Measurements from ENCODE around the gene ZNHIT2.

The ZNHIT2 gene

GRCh38 chr11:65095427-65095826 is 22.1 kb downstream of the ZNHIT2 start:
- no peak overlapping the region for H3K27ac ChIP-seq (ENCODE audit: low read depth, low read length)
- peak overlapping the region; percentile 79 for H3K4me3 ChIP-seq (ENCODE audit: low read length)
- peaks cover 2% of the 10 kb centered on the region; the same call in 1 of the 2 replicates for H4K20me1 ChIP-seq (ENCODE audit: control insufficient read depth, insufficient read depth, low read depth, low read length)
- peaks cover 31% of the 10 kb centered on the region for H3K79me2 ChIP-seq (ENCODE audit: control insufficient read depth, low read length)
- H3K4me2 ChIP-seq (ENCODE audit: low read length): peak overlapping the region; percentile 69
- no peaks in the 10 kb centered on the region for H3K27me3 ChIP-seq (ENCODE audit: control insufficient read depth, low read length)
- no peak for TF ChIP-seq EZH2phosphoT487 (IDR thresholded peaks at IDR 0.05; ENCODE audit: borderline replicate concordance, low read length)
- TF ChIP-seq CTCF (IDR thresholded peaks at IDR 0.05; ENCODE audit: low read depth, low read length, poor library complexity, severe bottlenecking): no peak
- H3K9me3 ChIP-seq (ENCODE audit: control insufficient read depth, insufficient read depth, low read length): no peaks in the 10 kb centered on the region
- H3K4me1 ChIP-seq (ENCODE audit: control insufficient read depth, low read length): peaks cover 17% of the 10 kb centered on the region
- no peaks in the 10 kb centered on the region for H3K9me2 ChIP-seq (replicated peaks; ENCODE audit: control insufficient read depth, low read length)
- H3F3A ChIP-seq (ENCODE audit: control insufficient read depth, insufficient read depth): peaks cover 13% of the 10 kb centered on the region; the same call in 1 of the 2 replicates
- peaks cover 25% of the 10 kb centered on the region for H3K36me3 ChIP-seq (ENCODE audit: control insufficient read depth, low read length)

- no peaks in the 10 kb centered on the region for H3K9me2 ChIP-seq (replicated peaks; ENCODE audit: control insufficient read depth, low read length)
- no peaks in the 10 kb centered on the region for H4K20me1 ChIP-seq (ENCODE audit: control insufficient read depth, insufficient read depth, low read depth, low read length)
- H3K9me3 ChIP-seq (ENCODE audit: control insufficient read depth, insufficient read depth, low read length): no peaks in the 10 kb centered on the region
- H3K4me3 ChIP-seq (ENCODE audit: low read length): no peak overlapping the region
- H3K4me1 ChIP-seq (ENCODE audit: control insufficient read depth, low read length): peaks cover 9% of the 10 kb centered on the region
- H3K27me3 ChIP-seq (ENCODE audit: control insufficient read depth, low read length): no peaks in the 10 kb centered on the region
- TF ChIP-seq EZH2phosphoT487 (IDR thresholded peaks at IDR 0.05; ENCODE audit: borderline replicate concordance, low read length) (no peak), CTCF (IDR thresholded peaks at IDR 0.05; ENCODE audit: low read depth, low read length, poor library complexity, severe bottlenecking) (no peak)
- H3K36me3 ChIP-seq (ENCODE audit: control insufficient read depth, low read length): peaks cover 21% of the 10 kb centered on the region
- no peak overlapping the region for H3K27ac ChIP-seq (ENCODE audit: low read depth, low read length)
- peaks cover 13% of the 10 kb centered on the region; the same call in 1 of the 2 replicates for H3F3A ChIP-seq (ENCODE audit: control insufficient read depth, insufficient read depth)
- no peak overlapping the region for H3K4me2 ChIP-seq (ENCODE audit: low read length)
- no peaks in the 10 kb centered on the region for H3K79me2 ChIP-seq (ENCODE audit: control insufficient read depth, low read length)
Measured at GRCh38 chr11:65090628-65091027, 26.9 kb downstream of the ZNHIT2 start.

GRCh38 chr11:65089621-65090020 is 27.9 kb downstream of the ZNHIT2 start:
- no peak overlapping the region for H3K4me2 ChIP-seq (ENCODE audit: low read length)
- TF ChIP-seq CTCF (IDR thresholded peaks at IDR 0.05; ENCODE audit: low read depth, low read length, poor library complexity, severe bottlenecking) (no peak), EZH2phosphoT487 (IDR thresholded peaks at IDR 0.05; ENCODE audit: borderline replicate concordance, low read length) (no peak)
- H3K79me2 ChIP-seq (ENCODE audit: control insufficient read depth, low read length): peaks cover 10% of the 10 kb centered on the region
- no peaks in the 10 kb centered on the region for H3K9me3 ChIP-seq (ENCODE audit: control insufficient read depth, insufficient read depth, low read length)
- no peaks in the 10 kb centered on the region for H3K27me3 ChIP-seq (ENCODE audit: control insufficient read depth, low read length)
- no peaks in the 10 kb centered on the region for H4K20me1 ChIP-seq (ENCODE audit: control insufficient read depth, insufficient read depth, low read depth, low read length)
- H3K4me1 ChIP-seq (ENCODE audit: control insufficient read depth, low read length): peaks cover 13% of the 10 kb centered on the region
- no peaks in the 10 kb centered on the region for H3K9me2 ChIP-seq (replicated peaks; ENCODE audit: control insufficient read depth, low read length)
- H3K4me3 ChIP-seq (ENCODE audit: low read length): no peak overlapping the region
- H3K36me3 ChIP-seq (ENCODE audit: control insufficient read depth, low read length): peaks cover 26% of the 10 kb centered on the region
- no peak overlapping the region for H3K27ac ChIP-seq (ENCODE audit: low read depth, low read length)
- H3F3A ChIP-seq (ENCODE audit: control insufficient read depth, insufficient read depth): peaks cover 12% of the 10 kb centered on the region; the same call in 1 of the 2 replicates
